Heart left ventricle (tissue), 13 donors: Measurements from ENCODE around the gene TMEM218.

Experiments
- POLR2A ChIP-seq, 2 donors: fragments of 450-650 bp; IDR thresholded peaks; one replicate each; pipeline ENCODE4 v1.6.1; 2017; ENCODE audit warnings: antibody characterized with exemption in 2 of 2, mild to moderate bottlenecking in 2 of 2, moderate library complexity in 2 of 2
- TF ChIP-seq, protein P1 (sequence below), 12 donors: fragments of 200-600 bp; sonication (generic) in 4 of 12; IDR thresholded peaks; one replicate each; pipeline versions ENCODE4 v1.5.0 to v1.8.0; 2018 to 2022; ENCODE audit warnings: antibody characterized with exemption in 12 of 12, mild to moderate bottlenecking in 5 of 12
- donor health status: ischemic (EF 13 %, LVEDD 7.1; RV severe dilation, severe dysfunction).
- donor health status: DM: no; HTN: yes; CAD: no.
- donor health status: DM: no; HTN: no; CAD: no.
- donor health status: ischemic (EF 25% LVEDD 6.9; RV normal size, moderate dysfunction).
- donor health status: ischemic (EF 25% LVEDD 5.7; RV mildly dilated, moderate dysfunction).
- donor health status: ischemic (EF 35%, LVEDD 5.7; RV mildly dilated, moderate dysfunction).
- donor health status: nonischemic (EF 11% LVEDD 7.7; RV severe dilation, severe dysfunction).
- donor health status: DM: yes; HTN: yes; CAD: no.
- donor health status: PGD.
- donor health status: ischemic (EF 29% LVEDD 5.4; RV normal size, mild dysfunction).
- donor health status: nonischemic (EF 23%, LVEDD 6.1; RV moderate dilation, normal function).

DNA sequence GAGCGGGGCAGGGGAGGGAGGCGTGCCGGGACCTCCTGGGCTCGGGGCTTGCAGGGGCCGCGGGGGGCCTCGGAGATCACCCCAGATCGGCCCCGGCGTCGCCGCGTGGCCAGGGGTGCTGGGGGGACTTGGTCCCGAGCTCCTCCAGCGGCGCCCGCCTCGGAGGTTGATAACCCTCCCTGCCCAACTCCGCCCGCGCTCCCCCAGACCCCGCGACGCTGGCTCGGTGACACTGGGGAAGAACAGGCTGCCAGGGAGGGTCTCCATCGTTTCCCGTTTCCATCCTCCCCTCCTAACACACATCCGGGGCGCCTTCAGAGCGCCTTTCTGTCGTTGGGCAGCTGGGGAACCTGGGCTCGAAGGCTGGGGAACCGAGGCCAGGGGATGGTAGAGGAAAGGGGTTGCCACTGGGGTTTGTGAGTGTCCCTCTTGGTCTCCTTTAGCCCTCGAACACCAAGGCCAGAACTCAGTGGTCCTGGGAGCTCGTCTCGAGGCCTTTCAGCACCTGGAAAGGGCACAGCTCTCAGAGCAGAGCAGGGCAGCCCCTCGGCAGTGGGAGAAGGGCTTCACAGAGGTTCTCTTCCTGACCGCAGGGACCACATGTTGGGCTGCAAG, 47.9 kb downstream of the TMEM218 start:
- TF ChIP-seq, protein P1, sequence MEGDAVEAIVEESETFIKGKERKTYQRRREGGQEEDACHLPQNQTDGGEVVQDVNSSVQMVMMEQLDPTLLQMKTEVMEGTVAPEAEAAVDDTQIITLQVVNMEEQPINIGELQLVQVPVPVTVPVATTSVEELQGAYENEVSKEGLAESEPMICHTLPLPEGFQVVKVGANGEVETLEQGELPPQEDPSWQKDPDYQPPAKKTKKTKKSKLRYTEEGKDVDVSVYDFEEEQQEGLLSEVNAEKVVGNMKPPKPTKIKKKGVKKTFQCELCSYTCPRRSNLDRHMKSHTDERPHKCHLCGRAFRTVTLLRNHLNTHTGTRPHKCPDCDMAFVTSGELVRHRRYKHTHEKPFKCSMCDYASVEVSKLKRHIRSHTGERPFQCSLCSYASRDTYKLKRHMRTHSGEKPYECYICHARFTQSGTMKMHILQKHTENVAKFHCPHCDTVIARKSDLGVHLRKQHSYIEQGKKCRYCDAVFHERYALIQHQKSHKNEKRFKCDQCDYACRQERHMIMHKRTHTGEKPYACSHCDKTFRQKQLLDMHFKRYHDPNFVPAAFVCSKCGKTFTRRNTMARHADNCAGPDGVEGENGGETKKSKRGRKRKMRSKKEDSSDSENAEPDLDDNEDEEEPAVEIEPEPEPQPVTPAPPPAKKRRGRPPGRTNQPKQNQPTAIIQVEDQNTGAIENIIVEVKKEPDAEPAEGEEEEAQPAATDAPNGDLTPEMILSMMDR (IDR thresholded peaks at IDR 0.05) = no peak
- TF ChIP-seq POLR2A (IDR thresholded peaks at IDR 0.05) = no peak
